Upper lobe of right lung (tissue), 1 donor: ENCODE measurements around the gene ACE. TPM values are rescaled to one million over a fixed set of nuclear protein-coding genes. Genes with fewer than 3 reads are reported as not detected.
A peak's percentile ranks its signal among the peaks of the same experiment; 100 is the strongest.

Source experiments
- ATAC-seq: fragments of 200-7000 bp; cut with Tn5 transposase; one replicate; pipeline ENCODE4 v1.9.1; 2020; ENCODE audit warnings: mild to moderate bottlenecking, moderate library complexity
- DNase-seq: peaks from one replicate; pipeline ENCODE4 v3.0.0-alpha.2; 2020
- H3K27ac ChIP-seq: fragments of 200-600 bp; one replicate; pipeline ENCODE4 v1.8.0; 2022
- H3K27me3 ChIP-seq: fragments of 200-600 bp; one replicate; pipeline ENCODE4 v1.8.0; 2022; ENCODE audit warnings: mild to moderate bottlenecking
- H3K36me3 ChIP-seq: fragments of 200-600 bp; one replicate; pipeline ENCODE4 v1.8.0; 2022
- H3K4me1 ChIP-seq: fragments of 200-600 bp; one replicate; pipeline ENCODE4 v1.8.0; 2022
- H3K4me3 ChIP-seq: fragments of 200-600 bp; one replicate; pipeline ENCODE4 v1.8.0; 2022; ENCODE audit warnings: mild to moderate bottlenecking
- H3K9me3 ChIP-seq: fragments of 200-600 bp; one replicate; pipeline ENCODE4 v1.8.0; 2022
- CTCF ChIP-seq: fragments of 200-600 bp; IDR thresholded peaks from one replicate; pipeline ENCODE4 v1.8.0; 2022; ENCODE audit warnings: antibody characterized with exemption
- intact Hi-C: fragments of 100-400 bp; cut with DNase I; formaldehyde crosslinking; loops from one replicate; pipeline ENCODE4 v1.11.0; 2022
- total RNA-seq: library from RNA; stranded (reverse); fragmentation: NEBNext Ultra II Directional; extraction: Animal tissue kit (Norgen Biotek cat#: 25700); gene quantifications from one replicate; pipeline ENCODE4 v1.2.1, GENCODE V29; 2021
- donor health status: DM: no; HTN: yes; CAD: no; lungs with severe emphysema.

Gene ACE
- total RNA-seq, 1 donor from 2014 or later = 64.1 TPM

- no peak for DNase-seq
- H3K9me3 ChIP-seq = no peaks in the 10 kb centered on the region
- H3K4me3 ChIP-seq = no peak overlapping the region
- H3K36me3 ChIP-seq = no peaks in the 10 kb centered on the region
- peaks cover 32% of the 10 kb centered on the region for H3K4me1 ChIP-seq
- H3K27ac ChIP-seq = peak overlapping the region; percentile 37
- intact Hi-C loops = loop anchor here (5.0 kb wide), 1 partner anchor 33 kb away; no protein-coding TSS in a partner anchor
- no peak for ATAC-seq
- H3K27me3 ChIP-seq = peaks cover 16% of the 10 kb centered on the region
- TF ChIP-seq CTCF = no peak
Measured at GRCh38 chr17:63474586-63475460, 2.0 kb upstream of the ACE start.

- Histone ChIP-seq H3K36me3 (no peaks in the 10 kb centered on the region), H3K27ac (peak overlapping the region; percentile 37), H3K27me3 (peaks cover 16% of the 10 kb centered on the region), H3K4me3 (peak overlapping the region; percentile 51), H3K4me1 (peaks cover 32% of the 10 kb centered on the region), H3K9me3 (no peaks in the 10 kb centered on the region)
- intact Hi-C loops = loop anchor here (5.0 kb wide), 1 partner anchor 33 kb away; no protein-coding TSS in a partner anchor
- DNase-seq (no peak), ATAC-seq (no peak)
- no peak for TF ChIP-seq CTCF
Measured at GRCh38 chr17:63475491-63476412, 1.1 kb upstream of the ACE start.

GRCh38 chr17:63476459-63476853, 405 bp upstream of the ACE start:
- peaks cover 16% of the 10 kb centered on the region for H3K27me3 ChIP-seq
- H3K27ac ChIP-seq = peak overlapping the region; percentile 30

GRCh38 chr17:63477480-63478440, 899 bp downstream of the ACE start:
- DNase-seq = no peak
- Histone ChIP-seq H3K4me3 (peak overlapping the region; percentile 51), H3K4me1 (peaks cover 32% of the 10 kb centered on the region), H3K27me3 (peaks cover 16% of the 10 kb centered on the region), H3K27ac (no peak overlapping the region), H3K36me3 (no peaks in the 10 kb centered on the region), H3K9me3 (no peaks in the 10 kb centered on the region)
- TF ChIP-seq CTCF = no peak
- intact Hi-C loops = loop anchor here (5.0 kb wide), 1 partner anchor 35 kb away; no protein-coding TSS in a partner anchor
- ATAC-seq = peak; percentile 11

More at GRCh38 chr17:63476459-63476853, 405 bp upstream of the ACE start:
- Histone ChIP-seq H3K9me3 (no peaks in the 10 kb centered on the region), H3K4me3 (peak overlapping the region; percentile 51), H3K4me1 (peaks cover 32% of the 10 kb centered on the region), H3K36me3 (no peaks in the 10 kb centered on the region)
- peak; percentile 1 for ATAC-seq
- DNase-seq = no peak
- intact Hi-C loops = loop anchor here (5.0 kb wide), 1 partner anchor 34 kb away; no protein-coding TSS in a partner anchor
- no peak for TF ChIP-seq CTCF
